WTC11 (cell line): ENCODE data around the gene MEOX2. TPM values are rescaled to one million over a fixed set of nuclear protein-coding genes. Genes with fewer than 3 reads are reported as not detected.

Experiments used
- ATAC-seq: fragments of 200-7000 bp; cut with Tn5 transposase; 2 replicates; pipeline ENCODE4 v1.10.0; 2021; ENCODE audit warnings: mild to moderate bottlenecking, moderate library complexity
- CTCF ChIA-PET: fragments of 300-600 bp; sonication (Branson Sonifier 250); formaldehyde crosslinking; loops from one replicate; lab custom pipeline; 2021; ENCODE audit warnings: antibody characterized with exemption; lab: Charles Lee
- POLR2A ChIA-PET: fragments of 350-600 bp; sonication (Branson Sonifier 250); formaldehyde crosslinking; loops from one replicate; lab custom pipeline; 2021; ENCODE audit warnings: antibody characterized with exemption; lab: Charles Lee
- DNase-seq: peaks from one replicate; pipeline ENCODE4 v3.0.0; 2021; ENCODE audit warnings: low spot score
- H3K27ac Mint-ChIP-seq: 2 replicates; pipeline ENCODE4 v1.8.0; 2021; ENCODE audit warnings: mixed read lengths
- H3K27me3 Mint-ChIP-seq: 2 replicates; pipeline ENCODE4 v1.8.0; 2021; ENCODE audit warnings: low read depth, mild to moderate bottlenecking, moderate library complexity, mixed read lengths
- H3K36me3 Mint-ChIP-seq: 2 replicates; pipeline ENCODE4 v1.8.0; 2021; ENCODE audit warnings: mixed read lengths
- H3K4me1 Mint-ChIP-seq: 2 replicates; pipeline ENCODE4 v1.8.0; 2022; ENCODE audit warnings: mixed read lengths
- H3K4me3 Mint-ChIP-seq: 2 replicates; pipeline ENCODE4 v1.8.0; 2021; ENCODE audit warnings: mild to moderate bottlenecking, moderate library complexity, mixed read lengths
- H3K9me3 Mint-ChIP-seq: 2 replicates; pipeline ENCODE4 v1.8.0; 2021; ENCODE audit warnings: mixed read lengths
- ARID4B ChIP-seq: sonication (generic); formaldehyde crosslinking; IDR thresholded peaks from 2 replicates; pipeline ENCODE4 v1.8.0; 2023; ENCODE audit warnings: missing genetic modification reagents, mild to moderate bottlenecking, borderline replicate concordance
- CBFB ChIP-seq: sonication (generic); formaldehyde crosslinking; IDR thresholded peaks from 2 replicates; pipeline ENCODE4 v1.8.1; 2022; ENCODE audit warnings: mild to moderate bottlenecking, low read depth, missing genetic modification reagents
- CREB1 ChIP-seq: sonication (generic); formaldehyde crosslinking; IDR thresholded peaks from 2 replicates; pipeline ENCODE4 v1.8.0; 2023; ENCODE audit warnings: mild to moderate bottlenecking, missing genetic modification reagents
- CTCF ChIP-seq: fragments of 200-600 bp; IDR thresholded peaks from 2 replicates; pipeline ENCODE4 v1.8.0; 2022; ENCODE audit warnings: antibody characterized with exemption
- ERG ChIP-seq: fragments of 250-450 bp; sonication (Bioruptor Pico); IDR thresholded peaks from 2 replicates; pipeline ENCODE4 v1.8.0; 2021; ENCODE audit warnings: mild to moderate bottlenecking
- ESRRA ChIP-seq: sonication (generic); formaldehyde crosslinking; IDR thresholded peaks from 2 replicates; pipeline ENCODE4 v1.8.1; 2022; ENCODE audit warnings: mild to moderate bottlenecking, missing genetic modification reagents, borderline replicate concordance
- FOXJ3 ChIP-seq: sonication (generic); formaldehyde crosslinking; IDR thresholded peaks from 2 replicates; pipeline ENCODE4 v1.9.0; 2021; ENCODE audit warnings: missing genetic modification reagents, mild to moderate bottlenecking, borderline replicate concordance
- JUN ChIP-seq: sonication (generic); formaldehyde crosslinking; IDR thresholded peaks from 2 replicates; pipeline ENCODE4 v1.8.0; 2023; ENCODE audit warnings: mild to moderate bottlenecking, missing genetic modification reagents
- KAT7 ChIP-seq: sonication (generic); formaldehyde crosslinking; IDR thresholded peaks from 2 replicates; pipeline ENCODE4 v1.8.1; 2023; ENCODE audit warnings: missing genetic modification reagents, mild to moderate bottlenecking, borderline replicate concordance
- NR1H2 ChIP-seq: sonication (generic); formaldehyde crosslinking; IDR thresholded peaks from 2 replicates; pipeline ENCODE4 v1.9.0; 2021; ENCODE audit warnings: mild to moderate bottlenecking, moderate library complexity, missing genetic modification reagents
- OVOL2 ChIP-seq: fragments of 250-450 bp; sonication (Bioruptor Pico); IDR thresholded peaks from 2 replicates; pipeline ENCODE4 v1.9.0; 2021; ENCODE audit warnings: mild to moderate bottlenecking, borderline replicate concordance
- RORB ChIP-seq: fragments of 250-450 bp; sonication (Bioruptor Pico); IDR thresholded peaks from 2 replicates; pipeline ENCODE4 v1.9.0; 2021; ENCODE audit warnings: mild to moderate bottlenecking
- SMAD3 ChIP-seq: sonication (generic); formaldehyde crosslinking; IDR thresholded peaks from 2 replicates; pipeline ENCODE4 v1.8.0; 2022; ENCODE audit warnings: missing genetic modification reagents, mild to moderate bottlenecking, borderline replicate concordance
- SMAD4 ChIP-seq: sonication (generic); formaldehyde crosslinking; IDR thresholded peaks from 2 replicates; pipeline ENCODE4 v1.8.0; 2022; ENCODE audit warnings: mild to moderate bottlenecking, missing genetic modification reagents
- SP1 ChIP-seq: sonication (generic); formaldehyde crosslinking; conservative IDR thresholded peaks from 2 replicates; pipeline ENCODE4 v1.8.1; 2022; ENCODE audit warnings: missing genetic modification reagents
- TEAD1 ChIP-seq: sonication (generic); formaldehyde crosslinking; IDR thresholded peaks from 2 replicates; pipeline ENCODE4 v1.8.0; 2022; ENCODE audit warnings: mild to moderate bottlenecking, missing genetic modification reagents
- USF2 ChIP-seq: sonication (generic); formaldehyde crosslinking; IDR thresholded peaks from 2 replicates; pipeline ENCODE4 v1.8.1; 2023; ENCODE audit warnings: mild to moderate bottlenecking, missing genetic modification reagents, moderate library complexity
- ZNF219 ChIP-seq: sonication (generic); formaldehyde crosslinking; IDR thresholded peaks from 2 replicates; pipeline ENCODE4 v1.8.0; 2023; ENCODE audit warnings: missing genetic modification reagents, mild to moderate bottlenecking, borderline replicate concordance
- ZNF532 ChIP-seq: fragments of 250-450 bp; sonication (Bioruptor Pico); IDR thresholded peaks from 2 replicates; pipeline ENCODE4 v1.9.0; 2021; ENCODE audit warnings: mild to moderate bottlenecking, borderline replicate concordance
- ZNF671 ChIP-seq: fragments of 250-450 bp; sonication (Bioruptor Pico); IDR thresholded peaks from 2 replicates; pipeline ENCODE4 v1.8.0; 2021; ENCODE audit warnings: mild to moderate bottlenecking
- total RNA-seq: library from RNA; stranded (reverse); gene quantifications from 3 replicates; pipeline ENCODE4 v1.2.3, GENCODE V29; 2021

The MEOX2 gene
- total RNA-seq, 1 experiment from 2014 or later: 0.07 TPM

GRCh38 chr7:15669443-15670090 is 16.9 kb downstream of the MEOX2 start:
- no peaks in the 10 kb centered on the region for H3K36me3 Mint-ChIP-seq
- ATAC-seq: no peak
- DNase-seq: no peak
- ChIA-PET POLR2A (no interaction called here), CTCF (no interaction called here)
- H3K27me3 Mint-ChIP-seq: no peaks in the 10 kb centered on the region
- H3K9me3 Mint-ChIP-seq: no peaks in the 10 kb centered on the region
- no peak overlapping the region for H3K27ac Mint-ChIP-seq
- H3K4me3 Mint-ChIP-seq: no peak overlapping the region
- peaks cover 21% of the 10 kb centered on the region for H3K4me1 Mint-ChIP-seq
- no peak for TF ChIP-seq ESRRA (CRISPR knock-in tag)
- TF ChIP-seq SMAD4 (CRISPR knock-in tag): no peak
- no peak for TF ChIP-seq CREB1 (CRISPR knock-in tag)
- no peak for TF ChIP-seq ZNF532 (CRISPR knock-in tag)
- no peak for TF ChIP-seq NR1H2 (CRISPR knock-in tag)
- no peak for TF ChIP-seq ZNF671 (CRISPR knock-in tag)
- TF ChIP-seq KAT7 (CRISPR knock-in tag): no peak
- no peak for TF ChIP-seq USF2 (CRISPR knock-in tag)
- no peak for TF ChIP-seq CBFB (CRISPR knock-in tag)
- TF ChIP-seq FOXJ3 (CRISPR knock-in tag): no peak
- TF ChIP-seq ARID4B (CRISPR knock-in tag): no peak
- no peak for TF ChIP-seq SMAD3
- no peak for TF ChIP-seq JUN (CRISPR knock-in tag)

- DNase-seq (no peak), ATAC-seq (no peak)
- ChIA-PET CTCF (no interaction called here), POLR2A (no interaction called here)
- H3K9me3 Mint-ChIP-seq: no peaks in the 10 kb centered on the region
- peaks cover 21% of the 10 kb centered on the region for H3K4me1 Mint-ChIP-seq
- no peak overlapping the region for H3K4me3 Mint-ChIP-seq
- TF ChIP-seq OVOL2 (CRISPR knock-in tag) (no peak), ERG (CRISPR knock-in tag) (no peak), ESRRA (CRISPR knock-in tag) (no peak), USF2 (CRISPR knock-in tag) (no peak), TEAD1 (no peak), ZNF219 (CRISPR knock-in tag) (no peak), CTCF (no peak), SP1 (CRISPR knock-in tag) (no peak), RORB (CRISPR knock-in tag) (no peak)
- H3K27me3 Mint-ChIP-seq: no peaks in the 10 kb centered on the region
- H3K27ac Mint-ChIP-seq: no peak overlapping the region
- H3K36me3 Mint-ChIP-seq: no peaks in the 10 kb centered on the region
Measured at GRCh38 chr7:15667991-15668390, 18.5 kb downstream of the MEOX2 start.
